Stimulated activated CD8-positive, alpha-beta memory T cell treated with anti-CD3 and anti-CD28 coated beads, Interleukin-15, amount 100 ng/mL, for 1 hour (primary cell): ENCODE results near the gene PLD6.
"Not testable (repeated sequence)": the region's sequence is repeated elsewhere in the genome, so short reads cannot be mapped to it uniquely, and the experiment has no call there.

Source experiments
- DNase-seq: peaks from one replicate; pipeline ENCODE4 v3.0.0-alpha.2; 2020; ENCODE audit warnings: low read depth

PLD6 gene

GRCh38 chr17:17200831-17201230 lies 5.3 kb downstream of the PLD6 start:
- DNase-seq: no peak

- DNase-seq: no peak
Observed at GRCh38 chr17:17200311-17200710, 5.8 kb downstream of the PLD6 start.

GRCh38 chr17:17198281-17198680 lies 7.9 kb downstream of the PLD6 start:
- no peak for DNase-seq

GRCh38 chr17:17196776-17197175 lies 9.4 kb downstream of the PLD6 start:
- no peak for DNase-seq

- DNase-seq: not testable (repeated sequence)
Observed at GRCh38 chr17:17195466-17195865, 10.7 kb downstream of the PLD6 start.

- no peak for DNase-seq
Observed at GRCh38 chr17:17191961-17192381, 14.2 kb downstream of the PLD6 start.

- no peak for DNase-seq
Observed at GRCh38 chr17:17191346-17191792, 14.8 kb downstream of the PLD6 start.

- DNase-seq: no peak
Observed at GRCh38 chr17:17190188-17190587, 15.9 kb downstream of the PLD6 start.

- DNase-seq: no peak
Observed at GRCh38 chr17:17189559-17189958, 16.6 kb downstream of the PLD6 start.

GRCh38 chr17:17188586-17188985 lies 17.5 kb downstream of the PLD6 start:
- DNase-seq: no peak

- no peak for DNase-seq
Observed at GRCh38 chr17:17186551-17187505, 19.3 kb downstream of the PLD6 start.

GRCh38 chr17:17186051-17186450 lies 20.1 kb downstream of the PLD6 start:
- DNase-seq: no peak

GRCh38 chr17:17184985-17185757 lies 21.0 kb downstream of the PLD6 start:
- DNase-seq: not testable (repeated sequence)

GRCh38 chr17:17183744-17184143 lies 22.4 kb downstream of the PLD6 start:
- no peak for DNase-seq

- DNase-seq: no peak
Observed at GRCh38 chr17:17182598-17183136, 23.5 kb downstream of the PLD6 start.

- DNase-seq: no peak
Observed at GRCh38 chr17:17181666-17182597, 24.2 kb downstream of the PLD6 start.

GRCh38 chr17:17180741-17181525 lies 25.2 kb downstream of the PLD6 start:
- DNase-seq: no peak

GRCh38 chr17:17180141-17180603 lies 26.0 kb downstream of the PLD6 start:
- no peak for DNase-seq

- no peak for DNase-seq
Observed at GRCh38 chr17:17179371-17179827, 26.7 kb downstream of the PLD6 start.

GRCh38 chr17:17177176-17177575 lies 29.0 kb downstream of the PLD6 start:
- DNase-seq: no peak
